ENCODE measurements around the gene PRKAR1B.

The PRKAR1B gene

GRCh38 chr7:514651-515598, 212.2 kb downstream of the PRKAR1B start:
- no peak for DNase-seq (ENCODE audit: low read depth in 1 of 2, low spot score in 1 of 2)

- no peak for DNase-seq (ENCODE audit: low read depth in 1 of 2, low spot score in 1 of 2)
These were observed 212.8 kb downstream of the PRKAR1B start for GRCh38 chr7:514242-514641.

GRCh38 chr7:513521-514166, 213.4 kb downstream of the PRKAR1B start:
- DNase-seq (ENCODE audit: low read depth in 1 of 2, low spot score in 1 of 2): no peak

GRCh38 chr7:512541-513311, 214.4 kb downstream of the PRKAR1B start:
- DNase-seq (ENCODE audit: low read depth in 1 of 2, low spot score in 1 of 2): no peak

- DNase-seq (ENCODE audit: low read depth in 1 of 2, low spot score in 1 of 2): no peak
These were observed 215.0 kb downstream of the PRKAR1B start for GRCh38 chr7:512146-512510.

GRCh38 chr7:511476-512145, 215.5 kb downstream of the PRKAR1B start:
- no peak for DNase-seq (ENCODE audit: low read depth in 1 of 2, low spot score in 1 of 2)

- no peak for DNase-seq (ENCODE audit: low read depth in 1 of 2, low spot score in 1 of 2)
These were observed 216.2 kb downstream of the PRKAR1B start for GRCh38 chr7:510782-511281.

- DNase-seq (ENCODE audit: low read depth in 1 of 2, low spot score in 1 of 2): no peak
These were observed 217.0 kb downstream of the PRKAR1B start for GRCh38 chr7:510131-510481.

- DNase-seq (ENCODE audit: low read depth in 1 of 2, low spot score in 1 of 2): no peak
These were observed 217.5 kb downstream of the PRKAR1B start for GRCh38 chr7:509426-510130.

- DNase-seq (ENCODE audit: low read depth in 1 of 2, low spot score in 1 of 2): no peak
These were observed 218.5 kb downstream of the PRKAR1B start for GRCh38 chr7:508461-509170.

- no peak for DNase-seq (ENCODE audit: low read depth in 1 of 2, low spot score in 1 of 2)
These were observed 219.3 kb downstream of the PRKAR1B start for GRCh38 chr7:507623-508300.

- DNase-seq (ENCODE audit: low read depth in 1 of 2, low spot score in 1 of 2): no peak
These were observed 220.0 kb downstream of the PRKAR1B start for GRCh38 chr7:506921-507622.

- DNase-seq (ENCODE audit: low read depth in 1 of 2, low spot score in 1 of 2): no peak
These were observed 220.7 kb downstream of the PRKAR1B start for GRCh38 chr7:506391-506831.

GRCh38 chr7:505171-505570, 221.9 kb downstream of the PRKAR1B start:
- no peak for DNase-seq (ENCODE audit: low read depth in 1 of 2, low spot score in 1 of 2)

GRCh38 chr7:504221-505111, 222.6 kb downstream of the PRKAR1B start:
- no peak for DNase-seq (ENCODE audit: low read depth in 1 of 2, low spot score in 1 of 2)

- no peak for DNase-seq (ENCODE audit: low read depth in 1 of 2, low spot score in 1 of 2)
These were observed 223.4 kb downstream of the PRKAR1B start for GRCh38 chr7:503575-504111.

- DNase-seq (ENCODE audit: low read depth in 1 of 2, low spot score in 1 of 2): no peak
These were observed 224.8 kb downstream of the PRKAR1B start for GRCh38 chr7:502296-502695.

All from activated T-helper 1 cell treated with anti-CD3 and anti-CD28 coated beads, Interleukin-2, amount 50 U/mL, for 16 hours (primary cell).